HG02981 (cell line): ENCODE measurements around the gene DCST1.

ENCODE experiments used
- ATAC-seq: cut with Tn5 transposase; IDR thresholded peaks from one replicate; pipeline ENCODE4 v1.9.1; 2021; ENCODE audit warnings: mild to moderate bottlenecking, moderate library complexity; ENCODE audit not compliant: unreplicated experiment

The DCST1 gene

DNA sequence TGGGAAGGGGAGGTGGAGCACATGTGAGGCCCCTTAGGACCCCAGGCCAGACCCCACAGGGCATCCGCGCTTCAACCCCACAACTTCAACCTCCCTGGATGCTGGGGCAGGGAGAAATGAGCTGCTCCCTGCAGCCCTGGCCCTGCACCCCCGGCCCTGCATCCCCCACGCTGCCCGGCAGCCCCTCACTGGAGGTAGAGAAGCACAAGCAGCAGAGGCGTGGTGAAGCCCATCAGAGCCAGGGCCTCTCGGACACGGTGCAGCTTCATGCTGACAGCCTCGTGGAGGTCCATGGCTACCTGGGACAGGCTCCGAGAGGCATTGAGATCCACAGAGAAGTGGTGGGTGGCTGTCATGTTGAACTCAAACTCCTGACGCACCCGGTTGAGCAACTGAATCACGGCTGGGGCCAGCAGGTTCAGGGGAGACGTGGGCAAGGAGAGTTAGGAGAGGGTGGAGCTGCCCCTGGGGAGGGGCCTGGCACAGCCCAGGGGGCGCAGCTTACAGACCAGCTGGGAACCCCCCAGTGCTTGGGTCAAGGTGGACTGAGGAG lies 3.3 kb upstream of the DCST1 start:
- no peak for ATAC-seq

DNA sequence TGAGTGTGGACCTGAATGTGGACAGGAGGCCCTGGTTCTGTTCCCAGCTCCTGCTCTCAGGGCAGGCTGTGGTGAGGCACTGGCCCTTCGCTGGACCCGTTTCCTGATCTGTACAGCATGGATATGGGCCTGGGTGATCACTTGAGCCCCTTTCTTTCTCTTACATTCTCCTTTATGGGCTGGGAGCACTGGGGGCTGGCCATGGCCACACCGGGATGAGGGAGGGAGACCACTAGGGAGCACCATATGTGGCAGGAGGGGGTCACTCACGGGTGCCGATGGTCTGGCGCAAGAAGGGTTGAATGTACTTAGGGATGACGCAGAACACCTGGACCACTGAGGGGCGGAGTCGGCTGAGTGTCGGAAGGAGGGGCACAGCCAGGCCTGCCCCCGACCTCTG lies 2.7 kb upstream of the DCST1 start:
- ATAC-seq: no peak

DNA sequence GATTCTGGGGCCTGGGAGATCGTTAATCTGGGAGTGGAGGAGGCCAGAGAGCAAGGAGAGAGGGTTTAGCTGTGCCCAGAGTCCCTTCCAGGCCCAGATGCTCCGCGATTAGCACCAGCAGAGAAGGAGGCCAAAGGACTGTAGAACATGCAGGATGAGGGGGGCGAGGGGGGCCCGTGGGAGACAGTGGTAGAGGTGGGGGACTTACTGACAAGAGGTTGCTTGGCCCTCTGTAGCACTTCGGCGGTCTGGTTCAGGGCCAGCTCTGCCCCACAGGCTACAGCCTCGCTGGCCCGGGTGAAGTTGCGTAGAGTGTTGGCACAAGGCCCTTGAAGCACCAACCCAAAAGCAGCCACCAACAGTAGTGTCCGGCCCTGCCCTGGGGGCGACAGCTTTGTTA lies 738 bp upstream of the DCST1 start:
- ATAC-seq: no peak

DNA sequence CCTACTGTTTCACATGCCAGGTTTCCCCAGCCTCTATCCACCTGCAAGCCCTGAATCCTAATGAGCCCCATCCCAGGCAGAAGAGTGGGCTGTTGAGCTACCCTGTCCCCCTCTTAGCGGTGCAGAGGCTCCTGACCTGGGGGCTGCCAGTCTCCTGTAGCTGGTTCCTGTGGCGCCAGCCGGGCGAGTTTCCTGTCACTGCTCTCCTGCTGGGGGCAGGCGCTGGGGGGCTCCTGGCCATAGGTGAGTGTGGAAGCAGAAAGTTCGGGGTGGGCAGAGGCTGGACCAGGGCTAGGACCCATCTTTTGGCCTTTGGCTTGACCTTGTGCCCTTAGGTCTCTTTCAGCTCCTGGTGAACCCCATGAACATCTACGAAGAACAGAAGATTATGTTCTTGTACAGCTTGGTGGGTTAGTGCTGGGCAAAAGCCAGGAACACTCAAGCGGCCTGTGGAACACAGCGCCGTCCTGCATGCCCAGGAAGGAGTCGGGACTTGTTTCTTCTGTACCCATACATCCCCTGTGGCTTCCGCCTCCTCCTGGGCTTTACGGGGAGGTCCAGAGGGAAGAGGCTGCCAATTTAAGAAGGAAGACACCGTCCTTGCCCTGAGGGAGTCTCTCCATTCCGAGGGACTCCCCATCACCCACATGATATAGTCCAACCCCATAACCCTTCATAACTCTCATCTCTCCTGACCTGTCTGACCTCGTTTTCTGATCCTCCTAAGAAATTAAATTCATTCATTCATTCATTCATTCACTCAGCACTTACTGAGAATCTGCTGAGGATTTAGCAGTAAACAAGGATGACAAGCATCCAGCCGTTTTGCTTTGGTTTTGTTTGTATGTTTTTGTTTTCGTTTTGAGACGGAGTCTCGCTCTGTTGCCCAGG lies 939 bp downstream of the DCST1 start:
- ATAC-seq: no peak

DNA sequence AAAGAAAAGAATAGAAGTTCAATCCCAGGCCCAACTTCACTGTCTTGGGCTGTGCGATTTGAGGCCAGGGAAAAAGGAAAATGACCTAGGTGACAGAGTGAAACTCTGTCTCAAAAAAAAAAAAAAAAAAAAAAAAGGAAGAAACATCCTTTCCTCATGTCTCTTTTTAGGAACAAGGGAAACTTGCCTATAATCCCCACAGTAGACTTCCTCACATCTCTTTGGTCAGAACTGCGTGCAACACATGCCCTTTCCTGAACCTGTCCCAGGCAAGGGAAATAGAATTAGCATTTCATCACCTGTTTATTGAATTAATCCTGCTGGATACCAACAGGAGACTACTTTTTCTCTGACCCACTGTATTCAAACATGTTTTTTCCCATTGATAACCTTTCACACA lies 2.3 kb downstream of the DCST1 start:
- no peak for ATAC-seq

DNA sequence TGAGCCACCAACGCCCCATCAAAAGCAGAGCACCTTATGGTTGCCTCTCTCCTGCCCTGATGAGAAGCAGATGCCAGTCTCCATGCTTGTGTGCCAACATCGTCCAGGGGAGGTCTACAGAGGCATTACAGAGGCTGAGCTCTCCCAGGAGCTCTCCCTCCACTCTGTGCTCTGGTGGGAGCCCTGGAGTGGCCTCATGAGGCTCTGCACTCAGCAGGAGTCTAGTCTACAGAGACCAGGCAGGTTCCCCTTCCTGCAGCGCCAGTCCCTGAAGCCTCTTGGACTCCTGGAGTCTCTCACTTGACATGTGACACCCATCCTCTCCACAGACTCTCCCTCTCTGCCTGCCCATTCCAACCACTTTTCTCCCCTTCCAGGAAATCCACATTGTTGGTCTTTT lies 3.4 kb downstream of the DCST1 start:
- ATAC-seq: no peak

DNA sequence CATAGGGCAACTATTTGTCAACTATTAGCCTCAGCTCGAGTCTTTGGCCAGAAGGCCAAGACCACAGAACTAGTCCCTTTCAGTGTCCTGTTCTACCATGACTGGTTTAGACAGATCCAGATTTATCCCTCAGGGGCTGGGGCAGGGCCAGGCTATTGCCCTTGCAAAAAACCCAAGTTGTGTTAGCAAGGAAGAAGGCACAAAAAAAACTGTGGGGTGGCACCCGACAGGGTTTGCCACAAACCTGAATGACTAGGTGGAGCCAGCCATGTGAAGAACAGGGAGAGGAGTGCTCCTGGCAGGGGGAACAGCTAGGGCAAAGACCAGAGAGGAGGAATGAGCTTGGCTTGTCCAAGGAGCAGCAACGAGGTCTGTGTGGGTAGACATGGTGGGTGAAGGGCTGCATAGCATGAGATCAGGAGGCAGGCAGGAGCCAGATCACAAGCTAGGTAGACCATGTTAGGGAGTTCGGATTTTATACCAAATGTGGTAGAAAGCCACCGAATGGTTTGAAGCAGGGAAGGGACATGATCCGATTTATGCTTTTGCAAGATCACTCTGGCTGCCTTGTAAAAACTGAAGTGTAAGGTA lies 4.3 kb downstream of the DCST1 start:
- no peak for ATAC-seq

DNA sequence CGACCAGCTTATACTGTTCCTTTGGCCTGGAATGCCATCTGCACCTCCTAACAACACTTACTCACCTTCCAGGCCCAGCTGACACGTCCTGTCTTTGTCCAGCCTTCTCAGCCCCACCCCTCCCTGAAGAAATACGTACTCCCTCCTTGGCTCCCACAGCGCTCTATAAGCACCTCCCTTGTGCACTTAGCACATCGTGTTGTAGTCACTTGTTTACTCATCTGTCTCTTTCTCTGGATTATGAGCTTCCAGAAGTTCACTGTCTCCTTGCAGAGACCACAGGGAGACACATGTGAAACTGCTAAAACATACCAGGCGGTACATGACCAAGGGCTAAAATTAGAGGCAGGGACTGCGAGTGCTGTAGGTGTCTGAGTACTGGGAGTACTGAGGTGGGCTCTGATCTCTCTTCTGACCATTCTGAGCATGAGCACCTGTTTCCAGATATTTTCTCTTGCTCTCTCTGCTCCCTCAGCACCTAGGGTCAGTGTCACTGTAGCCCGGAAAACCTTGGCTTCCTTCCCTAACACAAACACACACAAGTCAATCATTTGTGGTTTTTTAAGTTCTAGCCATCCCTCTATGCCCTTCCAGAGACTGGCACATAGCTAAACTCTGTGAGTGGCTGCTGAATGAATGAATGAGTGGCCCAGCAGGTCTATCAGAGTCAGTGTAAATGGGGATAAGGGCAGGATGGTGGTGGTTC lies 5.1 kb downstream of the DCST1 start:
- no peak for ATAC-seq

DNA sequence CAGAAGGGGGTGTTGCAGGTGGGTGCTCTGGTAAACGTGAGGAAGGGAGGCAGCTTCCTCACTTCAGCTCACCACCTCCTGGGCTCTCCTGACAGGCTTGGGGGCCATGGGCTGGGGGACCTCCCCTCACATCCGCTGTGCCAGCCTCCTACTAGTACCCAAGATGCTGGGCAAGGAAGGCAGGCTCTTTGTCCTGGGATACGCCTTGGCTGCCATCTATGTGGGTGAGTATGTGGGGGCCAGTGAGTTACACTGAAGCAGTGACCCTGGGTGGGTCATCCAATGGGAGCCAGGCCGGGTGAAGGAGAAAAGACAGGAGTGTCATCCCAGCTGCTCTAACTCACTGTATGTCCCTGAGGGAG lies 5.7 kb downstream of the DCST1 start:
- ATAC-seq: no peak

DNA sequence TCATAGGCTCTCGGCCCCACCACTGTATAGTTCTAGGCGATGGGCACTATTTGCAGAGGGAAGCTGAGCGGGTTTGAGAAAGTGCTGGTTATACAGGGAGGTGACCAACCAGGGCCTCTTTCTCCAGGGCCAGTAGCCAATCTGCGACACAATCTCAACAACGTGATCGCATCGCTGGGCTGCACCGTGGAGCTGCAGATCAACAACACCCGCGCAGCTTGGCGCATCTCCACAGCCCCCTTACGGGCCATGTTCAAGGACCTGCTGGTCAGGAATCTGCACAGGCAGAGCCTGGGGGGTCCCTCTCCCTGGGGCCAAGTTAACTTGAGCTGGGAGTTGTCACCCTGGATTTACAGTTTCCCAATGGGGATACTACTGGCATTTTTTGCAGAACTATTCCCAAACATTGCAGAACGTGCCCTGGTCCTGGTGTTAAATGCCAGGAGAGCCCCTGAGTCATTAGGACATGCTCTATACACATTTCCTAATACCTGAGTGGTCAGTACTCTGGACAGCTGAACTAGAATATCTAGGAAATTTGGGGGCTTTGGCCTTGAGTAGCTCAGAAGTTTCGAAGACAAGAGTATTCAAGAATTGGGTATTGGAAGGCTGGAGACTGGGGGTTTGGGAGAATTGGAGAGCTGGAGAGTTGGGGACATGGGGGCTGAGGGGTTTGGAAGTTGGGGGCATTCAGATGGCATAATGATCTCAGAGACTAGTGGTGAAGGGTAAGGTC lies 6.9 kb downstream of the DCST1 start:
- ATAC-seq: no peak

DNA sequence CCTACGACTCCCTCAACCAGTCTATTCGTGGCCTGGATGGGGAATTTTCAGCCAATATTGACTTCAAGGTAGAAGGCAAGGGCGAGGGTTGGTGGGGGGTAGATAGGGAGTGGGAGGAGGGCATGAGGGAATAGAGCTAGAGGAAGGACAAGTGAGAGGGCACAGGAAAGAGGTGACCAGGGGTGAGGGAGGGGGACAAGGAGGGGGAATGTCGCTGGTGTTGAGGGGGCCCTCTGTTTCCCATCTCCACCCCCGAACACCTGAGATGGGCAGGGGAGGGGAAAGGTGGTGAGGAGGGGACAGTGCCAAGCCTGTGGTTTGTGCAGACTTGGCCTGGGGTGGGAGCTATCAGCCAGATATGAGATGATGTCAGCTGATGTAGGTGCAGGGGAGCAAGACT lies 9.2 kb downstream of the DCST1 start:
- no peak for ATAC-seq

DNA sequence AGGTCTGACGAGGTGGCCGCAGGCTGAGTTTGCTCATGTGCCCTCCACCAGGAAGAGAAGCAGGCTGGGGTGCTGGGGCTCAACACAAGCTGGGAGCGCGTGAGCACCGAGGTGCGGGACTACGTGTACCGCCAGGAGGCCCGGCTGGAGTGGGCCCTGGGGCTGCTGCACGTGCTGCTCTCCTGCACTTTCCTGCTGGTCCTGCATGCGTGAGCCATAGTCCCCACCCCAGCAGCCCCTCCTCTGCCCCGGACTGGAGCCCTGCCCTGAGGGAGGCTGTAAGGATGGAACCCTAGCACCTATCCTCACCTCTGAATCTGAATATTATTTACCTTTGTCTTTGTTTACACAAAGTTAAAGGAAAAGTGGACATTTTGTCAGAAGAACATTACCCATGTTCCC lies 9.7 kb downstream of the DCST1 start:
- no peak for ATAC-seq

DNA sequence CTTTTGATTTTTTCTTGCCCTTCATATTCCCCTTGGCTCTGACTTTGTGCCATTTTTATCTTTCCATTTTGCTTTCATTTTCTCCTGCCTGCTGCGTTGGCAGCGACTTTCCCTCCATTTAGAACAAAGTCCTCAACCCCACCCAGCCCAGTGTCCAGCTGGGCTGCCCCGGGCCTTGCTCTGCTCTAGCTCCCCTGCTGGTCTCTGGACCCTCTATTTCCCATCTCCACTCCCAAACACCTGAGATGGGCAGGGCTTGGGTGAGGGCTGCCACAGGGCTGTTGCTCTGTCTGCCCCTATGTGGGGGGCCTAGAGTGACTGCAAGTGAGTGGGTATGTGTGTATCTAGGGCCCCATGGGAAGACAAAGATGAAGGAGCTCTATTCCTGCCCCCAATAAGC lies 10.2 kb downstream of the DCST1 start:
- no peak for ATAC-seq

DNA sequence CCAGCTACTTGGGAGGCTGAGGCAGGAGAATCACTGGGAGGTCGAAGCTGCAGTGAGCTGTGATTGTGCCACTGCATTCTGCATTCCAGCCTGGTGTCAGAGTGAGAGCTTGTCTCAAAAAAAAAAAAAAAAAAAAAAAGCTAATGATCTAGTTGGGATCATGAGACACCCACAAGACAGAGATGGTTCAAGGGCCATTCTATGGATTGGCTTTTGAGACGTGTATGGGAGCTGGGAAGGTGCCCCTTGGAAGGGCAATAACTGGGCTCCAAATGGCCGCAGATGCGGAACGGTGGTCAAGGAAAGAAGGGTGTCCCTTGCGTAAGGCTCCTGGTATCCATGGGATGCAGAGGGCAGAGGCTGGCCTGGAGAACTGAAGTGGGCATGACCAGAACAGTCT lies 10.7 kb downstream of the DCST1 start:
- ATAC-seq: no peak

DNA sequence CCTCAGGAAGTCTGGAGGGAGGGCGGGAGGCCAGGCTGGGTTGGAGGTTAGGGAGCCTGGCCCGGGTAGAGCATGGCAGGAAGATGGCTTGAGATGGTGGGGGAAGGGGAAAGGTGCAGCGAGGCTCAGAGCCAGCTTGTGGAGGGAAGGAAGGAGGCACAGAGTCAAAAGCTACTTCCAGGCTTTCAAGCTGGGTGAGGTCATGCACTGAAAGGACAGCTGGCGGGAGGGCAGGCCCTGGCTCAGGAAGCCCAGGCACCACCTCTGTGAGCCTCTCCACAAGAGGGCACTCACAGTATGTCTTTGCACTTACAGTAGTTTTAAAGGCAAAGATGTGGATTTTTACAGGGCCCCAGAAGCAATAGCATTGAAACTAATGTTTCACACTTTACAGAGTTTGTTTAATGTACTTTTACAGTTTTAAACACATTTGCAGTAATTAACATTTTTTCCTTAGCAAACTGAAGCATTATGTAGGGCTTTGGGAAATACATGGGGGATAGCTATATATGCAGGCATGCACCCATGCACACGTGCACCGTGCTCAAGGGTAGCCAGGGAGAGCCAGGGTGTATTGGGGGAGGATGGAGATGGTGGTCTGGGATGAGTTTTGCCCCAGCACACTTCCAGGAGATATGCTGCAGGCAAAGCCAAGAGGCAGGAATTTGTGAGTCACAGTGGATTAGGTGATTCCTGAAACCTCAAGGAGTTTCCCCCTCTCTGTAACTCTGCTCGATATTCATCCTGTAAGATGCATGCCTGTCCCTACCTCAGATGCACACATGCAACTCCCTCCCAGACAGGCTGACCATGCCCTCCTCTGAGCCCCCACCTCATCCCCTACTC lies 11.4 kb downstream of the DCST1 start:
- ATAC-seq: no peak

DNA sequence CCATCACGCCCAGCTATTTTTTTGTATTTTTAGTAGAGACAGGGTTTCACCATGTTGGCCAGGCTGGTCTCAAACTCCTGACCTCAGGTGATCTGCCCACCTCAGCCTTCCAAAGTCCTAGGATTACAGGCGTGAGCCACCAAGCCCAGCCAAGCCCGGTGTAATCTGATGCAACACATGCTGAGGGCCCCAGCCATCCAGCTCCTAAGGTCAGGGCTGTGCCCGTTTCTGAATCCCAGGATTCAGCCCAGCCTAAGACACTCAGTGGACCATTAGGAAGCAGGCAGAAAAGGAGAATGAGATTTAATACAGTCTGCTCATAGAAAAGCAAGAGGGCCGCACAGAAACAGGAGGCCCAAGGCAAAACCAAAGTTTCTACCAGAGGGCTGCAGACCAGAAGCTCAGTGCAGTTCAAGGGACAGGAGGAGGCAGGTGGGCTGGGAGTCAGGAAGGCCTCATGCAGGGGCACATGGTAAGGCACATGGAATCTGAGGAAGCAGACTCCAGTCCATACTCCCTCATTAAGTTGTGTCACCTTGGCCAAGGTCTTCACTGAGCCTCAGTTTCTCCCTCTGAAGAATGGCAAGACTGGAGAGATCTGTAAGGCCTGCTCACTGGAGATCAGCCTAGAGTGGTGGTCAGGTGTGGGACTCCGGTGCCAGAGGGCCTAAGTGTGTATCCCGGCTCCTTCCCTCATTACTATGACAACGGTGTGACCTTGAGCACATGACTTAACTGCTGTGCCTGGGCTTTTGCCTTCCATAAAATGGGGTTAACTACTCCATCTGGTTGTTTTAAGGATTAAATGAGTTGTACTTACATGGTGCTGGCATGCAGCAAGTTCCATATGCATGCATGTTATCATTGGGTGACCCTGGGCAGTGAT lies 15.1 kb downstream of the DCST1 start:
- no peak for ATAC-seq

DNA sequence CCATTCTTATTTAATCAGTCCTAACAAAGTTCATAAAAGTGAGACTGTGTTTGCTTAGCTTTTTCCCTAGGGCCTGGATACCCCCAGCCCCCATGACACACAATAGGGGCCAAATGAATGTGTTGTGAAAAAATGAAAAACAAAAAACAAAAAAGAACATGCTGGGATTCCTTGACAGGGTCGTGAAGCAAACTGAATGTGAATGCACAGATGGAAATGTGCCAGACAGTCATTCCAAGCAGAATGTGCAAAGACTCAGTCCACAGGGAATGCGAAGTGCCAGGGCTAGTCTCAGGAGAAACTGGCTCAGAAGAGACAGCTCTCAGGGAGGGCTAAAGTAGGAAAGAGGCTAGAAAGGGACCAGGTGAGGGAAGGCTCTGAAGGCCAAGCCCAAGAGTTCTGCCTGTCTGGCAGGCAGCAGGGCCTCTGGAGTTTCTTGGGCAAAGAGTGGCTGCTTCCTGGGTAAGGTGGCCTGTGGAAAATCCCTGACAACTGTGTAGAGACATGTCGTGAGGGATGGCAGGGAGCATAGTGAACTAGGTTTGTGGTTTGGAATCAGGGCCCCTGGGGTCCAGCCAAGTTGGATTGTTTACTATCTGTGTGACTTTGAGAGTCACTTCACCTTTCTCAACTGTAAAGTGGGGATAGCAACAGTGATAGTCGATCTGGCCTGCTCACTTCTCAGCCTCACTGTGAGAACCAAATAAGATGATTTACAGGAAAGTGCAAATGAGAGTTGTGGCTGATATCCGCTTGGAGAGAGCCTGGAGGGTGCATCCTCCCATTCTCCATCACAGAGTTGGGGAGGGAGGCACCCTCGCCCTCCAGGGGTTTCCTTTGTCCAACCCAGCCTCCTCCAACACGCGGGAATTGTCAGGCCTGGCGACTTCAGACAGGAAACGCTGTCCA lies 16.3 kb downstream of the DCST1 start:
- ATAC-seq: no peak
